ENCODE measurements around the gene CAMK4. TPM values are rescaled to one million over a fixed set of nuclear protein-coding genes. Genes with fewer than 3 reads are reported as not detected.

Gene CAMK4
- total RNA-seq, 1 donor from 2014 or later, result 82.8 TPM

DNA sequence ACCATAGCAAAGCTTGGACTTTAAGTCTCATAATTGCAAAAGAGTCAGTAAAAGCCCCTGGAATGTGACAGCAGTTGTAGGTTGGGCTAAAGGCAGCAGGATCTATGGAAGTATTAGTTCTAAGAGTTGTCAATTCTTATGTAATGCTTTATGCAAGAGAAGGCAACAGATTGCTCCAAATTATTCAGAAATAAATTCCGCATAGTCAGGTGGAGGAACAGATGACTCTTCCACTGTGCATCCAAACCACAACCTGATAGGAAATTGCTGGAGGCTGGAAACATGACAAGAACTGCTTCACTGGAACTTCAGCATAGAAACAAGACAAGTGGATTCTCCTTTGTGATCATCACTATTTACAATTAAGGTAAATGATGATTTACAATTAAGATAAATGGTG is 187.1 kb downstream of the CAMK4 start:
- intact Hi-C loops (cut with micrococcal nuclease), result no loop called here

GRCh38 chr5:111412593-111412992 is 188.4 kb downstream of the CAMK4 start:
- intact Hi-C loops (cut with micrococcal nuclease), result no loop called here

DNA sequence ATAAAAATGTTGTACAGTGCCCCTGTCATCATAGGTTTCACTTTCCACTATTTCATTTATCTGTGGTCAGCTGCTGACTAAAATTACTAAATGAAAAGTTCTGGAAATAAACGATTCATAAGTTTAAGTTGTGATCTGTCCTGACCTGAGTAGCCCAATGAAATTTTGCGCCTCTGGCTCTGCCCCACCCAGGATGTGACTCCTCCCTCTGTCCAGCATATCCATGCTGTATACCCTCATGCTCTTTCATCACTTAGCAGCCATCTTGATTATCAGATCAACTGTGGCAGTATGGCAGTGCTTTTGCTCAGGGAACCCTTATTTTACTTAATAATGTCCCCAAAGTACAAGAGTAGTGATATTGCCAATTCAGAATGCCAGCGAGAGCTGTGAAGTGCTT is 190.9 kb downstream of the CAMK4 start:
- intact Hi-C loops (cut with micrococcal nuclease), result no loop called here

DNA sequence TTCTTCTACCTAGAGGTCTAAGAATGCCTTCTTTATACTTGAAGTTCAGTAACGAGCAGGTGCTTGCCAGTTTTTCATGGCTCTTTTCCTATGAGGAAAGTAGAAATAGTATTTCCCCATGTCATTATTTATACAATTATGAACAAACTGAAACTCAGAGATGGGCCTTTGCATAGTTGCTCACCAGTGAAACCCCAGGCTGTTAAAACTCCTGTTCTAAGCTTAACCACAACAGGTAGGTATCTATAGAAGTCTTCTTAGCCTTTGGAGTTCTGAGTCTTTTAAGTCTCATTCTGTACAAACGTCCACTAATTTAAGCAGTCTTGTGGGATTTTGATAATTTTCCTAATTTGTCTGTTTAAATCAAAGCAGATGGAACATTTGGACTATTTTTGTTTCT is 198.1 kb downstream of the CAMK4 start:
- intact Hi-C loops (cut with micrococcal nuclease), result no loop called here

GRCh38 chr5:111422747-111423720 is 198.8 kb downstream of the CAMK4 start:
- intact Hi-C loops (cut with micrococcal nuclease), result no loop called here

DNA sequence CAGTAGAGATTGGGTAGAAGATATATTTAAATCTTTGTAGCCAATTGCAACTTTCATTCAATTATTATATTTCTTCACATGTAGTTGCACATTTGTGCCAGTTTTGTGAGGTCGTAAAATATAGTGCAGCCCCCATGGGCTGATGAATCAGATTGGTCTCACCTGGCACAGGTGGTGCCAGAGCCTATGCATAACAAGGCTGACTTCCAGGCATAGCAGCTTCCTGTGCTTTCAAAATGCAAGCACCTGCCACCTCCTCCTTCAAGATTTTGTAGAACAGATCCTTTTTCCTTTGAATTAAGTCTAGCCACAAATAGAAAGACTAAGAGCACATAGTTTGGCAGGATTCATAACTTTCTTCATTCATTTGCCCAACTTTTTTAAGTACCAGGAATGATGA is 201.0 kb downstream of the CAMK4 start:
- intact Hi-C loops (cut with micrococcal nuclease), result no loop called here

DNA sequence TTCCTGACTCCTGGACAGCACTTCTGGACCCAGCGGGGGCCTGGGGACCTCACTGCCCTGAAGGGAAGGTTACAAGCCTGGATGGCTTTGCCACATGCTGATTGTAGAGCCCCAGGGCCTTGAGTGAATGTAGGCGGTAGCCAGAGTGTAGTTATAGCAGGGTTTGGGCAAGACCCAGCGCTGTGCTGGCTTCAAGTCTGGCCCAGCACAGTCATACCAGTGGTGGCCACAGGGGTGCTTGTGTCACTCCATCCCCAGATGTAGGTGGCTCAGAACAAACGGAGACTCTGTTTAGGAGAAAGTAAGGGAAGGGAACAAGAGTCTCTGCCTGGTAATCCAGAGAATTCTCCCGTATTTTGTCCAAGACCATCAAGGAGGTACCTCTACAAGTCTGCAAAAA is 203.6 kb downstream of the CAMK4 start:
- intact Hi-C loops (cut with micrococcal nuclease), result no loop called here

GRCh38 chr5:111432883-111433536 is 208.8 kb downstream of the CAMK4 start:
- intact Hi-C loops (cut with micrococcal nuclease), result no loop called here

DNA sequence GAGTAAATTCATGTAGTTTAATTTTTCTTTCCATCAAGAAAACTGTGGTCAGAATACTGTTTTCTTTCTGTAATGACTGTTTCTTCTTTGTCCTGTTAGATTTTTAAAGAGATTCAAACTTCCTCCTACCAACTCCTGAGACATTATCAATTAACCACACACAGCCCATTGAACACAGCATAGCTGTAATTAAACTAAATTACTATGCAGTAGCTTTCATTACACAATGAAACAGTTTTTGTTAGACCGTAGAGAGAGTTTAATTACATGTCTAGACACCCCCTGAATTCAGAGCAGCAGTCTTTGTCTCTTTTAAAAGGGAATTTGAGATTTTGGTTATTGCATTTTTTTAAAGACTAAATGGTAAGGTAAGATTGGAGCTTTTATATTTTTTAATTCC is 210.6 kb downstream of the CAMK4 start:
- intact Hi-C loops (cut with micrococcal nuclease), result no loop called here

DNA sequence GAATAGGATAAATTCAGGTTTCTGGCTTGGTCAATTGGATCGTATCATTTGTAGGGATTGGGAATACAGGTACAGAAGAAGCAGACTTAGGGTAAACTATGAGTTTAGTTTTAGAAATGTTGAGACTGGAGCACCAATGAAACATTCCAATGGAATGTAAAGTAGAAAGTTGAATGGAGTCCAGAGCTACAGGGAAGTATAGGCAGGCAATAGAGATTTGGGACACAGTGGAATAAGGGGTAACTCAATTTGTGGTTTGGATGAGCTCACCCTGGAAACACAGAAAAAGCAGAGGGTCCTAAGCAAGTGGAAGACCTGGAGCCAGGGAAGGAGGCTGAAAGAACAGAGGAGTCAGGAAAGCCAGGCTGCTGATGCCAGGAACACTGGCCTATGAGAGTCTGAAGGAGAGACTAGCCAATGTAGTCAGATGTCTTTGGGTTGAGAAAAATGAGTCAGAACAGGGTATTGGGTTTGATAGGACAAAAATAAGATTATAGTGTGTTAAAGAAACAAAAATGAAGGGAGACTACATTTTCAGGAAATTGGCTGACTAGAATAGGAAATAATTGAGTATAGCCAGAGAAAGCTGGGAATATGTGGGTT is 215.4 kb downstream of the CAMK4 start:
- intact Hi-C loops (cut with micrococcal nuclease), result no loop called here

DNA sequence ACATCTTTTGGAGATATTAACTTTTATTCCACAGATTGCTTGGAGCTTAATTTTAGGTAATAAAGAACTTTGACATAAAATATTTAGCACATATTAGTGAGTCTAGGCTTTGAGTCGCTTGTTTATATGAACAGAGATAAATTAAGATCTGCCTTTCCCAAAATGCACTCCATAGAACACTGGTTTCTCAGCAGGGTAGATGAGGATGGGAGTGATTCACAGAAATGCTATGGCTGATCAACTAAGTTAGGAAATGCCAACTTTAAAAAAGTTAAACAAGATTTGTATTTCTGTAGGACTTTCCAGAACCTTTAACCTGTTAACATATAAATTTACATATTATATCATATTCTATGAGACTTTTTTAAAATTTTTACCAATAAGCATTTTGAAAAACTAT is 222.9 kb downstream of the CAMK4 start:
- intact Hi-C loops (cut with micrococcal nuclease), result no loop called here

- intact Hi-C loops (cut with micrococcal nuclease), result no loop called here
Observed at GRCh38 chr5:111447822-111448221, 223.6 kb downstream of the CAMK4 start.

DNA sequence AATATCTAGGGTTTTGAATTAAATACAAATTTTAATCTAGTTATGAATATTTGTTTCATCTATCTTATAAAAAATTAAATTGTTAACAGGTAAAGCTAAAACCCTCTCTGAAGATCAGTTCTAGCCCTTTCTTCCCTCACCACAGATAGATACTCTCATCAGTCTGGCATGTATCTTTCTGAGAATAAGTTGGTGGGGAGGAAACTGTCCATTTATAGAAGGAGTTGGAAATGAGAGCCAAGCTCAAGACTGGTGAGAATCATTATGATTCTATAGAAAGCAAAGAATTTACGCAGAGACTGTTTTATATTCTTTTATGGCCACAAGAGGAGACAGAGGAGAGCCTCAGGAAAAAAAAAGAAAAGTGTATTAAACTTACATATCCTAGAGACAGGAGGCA is 229.1 kb downstream of the CAMK4 start:
- intact Hi-C loops (cut with micrococcal nuclease), result no loop called here

- intact Hi-C loops (cut with micrococcal nuclease), result no loop called here
Observed at GRCh38 chr5:111453747-111454146, 229.6 kb downstream of the CAMK4 start.

DNA sequence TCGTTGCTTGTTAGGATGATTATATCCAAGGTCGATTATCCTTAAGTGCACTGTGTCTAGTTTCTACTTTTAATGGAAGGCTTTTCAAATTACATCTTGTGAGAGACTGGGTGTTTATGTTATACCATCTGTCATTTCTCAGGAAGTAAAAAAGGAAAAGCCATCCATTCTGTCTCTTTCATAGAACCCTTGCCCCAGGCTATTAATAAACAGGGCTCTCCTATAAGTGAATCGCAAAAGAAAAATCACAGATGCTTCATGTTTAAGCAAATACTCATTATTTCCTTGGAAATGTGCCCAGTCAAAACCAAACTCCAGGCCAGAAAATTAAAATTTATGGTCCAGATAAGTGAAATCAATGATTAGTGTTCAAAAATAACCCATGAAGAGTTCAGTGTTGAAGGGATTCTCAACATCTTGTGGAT is 230.0 kb downstream of the CAMK4 start:
- intact Hi-C loops (cut with micrococcal nuclease), result no loop called here

DNA sequence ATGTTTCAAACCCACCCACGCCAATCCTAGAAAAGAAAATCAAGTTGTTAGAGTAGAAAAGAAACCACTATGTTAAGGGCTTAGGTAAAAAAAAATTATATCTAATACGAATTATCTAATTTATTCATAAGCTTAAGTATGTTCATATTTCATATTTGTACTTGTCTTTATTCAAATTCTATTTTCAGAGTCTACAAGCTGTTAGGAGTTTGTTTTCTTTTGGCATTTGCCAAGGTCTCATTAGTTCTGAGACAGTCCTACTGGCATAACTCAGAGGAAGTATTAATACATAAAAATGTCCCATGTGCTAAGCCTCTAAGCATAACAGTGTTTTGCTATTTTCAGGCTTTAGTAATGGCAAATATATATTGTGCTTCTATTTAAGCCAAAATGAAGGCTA is 230.6 kb downstream of the CAMK4 start:
- intact Hi-C loops (cut with micrococcal nuclease), result no loop called here

- intact Hi-C loops (cut with micrococcal nuclease), result no loop called here
Observed at GRCh38 chr5:111461255-111461671, 237.1 kb downstream of the CAMK4 start.

- intact Hi-C loops (cut with micrococcal nuclease), result no loop called here
Observed at GRCh38 chr5:111461934-111462333, 237.8 kb downstream of the CAMK4 start.

GRCh38 chr5:111463311-111463710 is 239.1 kb downstream of the CAMK4 start:
- intact Hi-C loops (cut with micrococcal nuclease), result no loop called here

DNA sequence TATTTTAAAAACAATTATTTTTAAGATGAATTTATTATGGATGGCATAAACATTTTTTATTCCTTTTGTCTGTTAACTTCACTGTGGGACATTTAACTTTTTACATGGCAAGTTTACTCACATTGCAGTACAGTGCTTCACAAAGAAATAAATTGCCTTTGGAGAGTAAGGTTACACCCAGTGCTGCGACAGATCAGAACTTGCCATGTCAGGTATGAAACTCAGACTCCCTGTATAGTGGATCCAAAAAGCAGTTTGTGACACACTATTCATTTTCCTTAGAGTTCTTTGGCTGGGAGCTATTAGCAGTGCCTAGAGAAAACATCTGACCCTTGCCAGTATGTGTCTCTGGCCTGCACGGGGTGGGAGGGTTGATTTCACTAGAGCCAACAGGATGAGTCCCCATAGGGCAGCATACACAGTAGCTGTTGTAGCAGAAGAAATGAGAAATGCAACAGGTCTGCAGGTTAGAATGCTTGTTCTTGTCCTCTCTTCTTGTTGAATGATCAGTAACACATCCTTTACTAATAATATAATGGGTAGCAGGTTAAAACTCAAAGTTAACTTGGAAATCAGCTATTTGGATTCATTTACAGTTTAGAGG is 245.2 kb downstream of the CAMK4 start:
- intact Hi-C loops (cut with micrococcal nuclease), result no loop called here

GRCh38 chr5:111469903-111470302 is 245.7 kb downstream of the CAMK4 start:
- intact Hi-C loops (cut with micrococcal nuclease), result no loop called here

DNA sequence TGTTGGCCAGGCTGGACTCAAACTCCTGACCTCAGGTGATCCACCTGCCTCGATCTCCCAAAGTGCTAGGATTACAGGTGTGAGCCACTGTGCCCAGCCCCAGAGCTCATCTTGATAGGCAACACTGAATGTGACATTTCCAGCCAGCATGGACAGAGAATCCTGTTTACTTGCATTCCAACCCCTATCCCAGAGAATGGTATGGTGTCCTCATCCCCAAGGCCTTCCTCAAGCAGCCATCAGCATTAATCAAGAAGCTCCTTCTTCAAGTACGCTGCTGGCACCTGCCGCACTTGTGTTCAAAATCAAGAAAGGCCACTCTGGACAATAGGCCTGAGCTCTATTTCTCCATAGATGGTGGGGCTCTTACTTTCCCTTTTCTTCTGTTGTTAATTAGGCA is 247.9 kb downstream of the CAMK4 start:
- intact Hi-C loops (cut with micrococcal nuclease), result no loop called here
